LoVo (cell line): Measurements from ENCODE around the gene SKIC8.
"Not testable (repeated sequence)": the region's sequence is repeated elsewhere in the genome, so short reads cannot be mapped to it uniquely, and the experiment has no call there.

Source experiments
- DNase-seq: peaks from one replicate; pipeline ENCODE4 v3.0.0-alpha.2; 2016; ENCODE audit warnings: low spot score

Gene SKIC8

DNA sequence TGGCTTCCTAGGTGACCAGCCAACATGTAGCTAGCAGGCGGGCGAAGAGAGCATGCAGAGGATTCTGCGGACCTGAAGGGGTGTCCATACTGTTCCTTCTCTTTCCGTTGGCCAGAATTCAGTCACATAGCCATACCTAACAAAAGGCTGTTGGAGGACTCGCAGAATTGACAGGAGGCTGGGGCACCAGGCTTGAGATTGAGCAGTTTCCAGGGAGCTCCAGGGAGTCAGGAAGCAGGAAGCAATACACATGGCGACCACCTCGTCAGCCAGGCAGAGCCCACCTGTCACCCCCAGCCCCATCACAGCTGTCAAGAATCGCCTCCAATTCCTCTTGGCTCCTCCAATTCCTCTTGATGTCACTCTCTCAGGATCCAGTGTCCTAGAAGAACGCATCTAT, 48.3 kb downstream of the SKIC8 start:
- DNase-seq, result no peak

DNA sequence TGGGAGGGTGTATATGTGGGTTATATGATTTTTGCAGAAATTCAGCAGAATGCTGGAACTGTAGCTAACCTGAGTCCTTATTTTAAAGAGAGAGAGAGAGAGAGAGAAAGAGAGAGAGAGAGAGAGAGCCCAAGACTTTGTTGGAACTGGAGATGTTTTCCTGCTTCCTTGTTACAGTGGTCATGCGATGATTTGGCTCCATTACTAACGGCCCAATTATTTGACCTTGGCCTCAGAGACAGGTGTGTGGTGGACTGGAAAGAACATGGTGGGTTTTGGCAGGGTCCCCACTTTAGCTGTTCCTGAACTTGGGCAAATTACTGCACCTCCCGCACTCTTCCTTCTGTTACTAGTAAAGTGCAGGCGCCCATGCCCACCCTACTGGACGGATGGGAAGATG, 50.3 kb downstream of the SKIC8 start:
- DNase-seq, result no peak

DNA sequence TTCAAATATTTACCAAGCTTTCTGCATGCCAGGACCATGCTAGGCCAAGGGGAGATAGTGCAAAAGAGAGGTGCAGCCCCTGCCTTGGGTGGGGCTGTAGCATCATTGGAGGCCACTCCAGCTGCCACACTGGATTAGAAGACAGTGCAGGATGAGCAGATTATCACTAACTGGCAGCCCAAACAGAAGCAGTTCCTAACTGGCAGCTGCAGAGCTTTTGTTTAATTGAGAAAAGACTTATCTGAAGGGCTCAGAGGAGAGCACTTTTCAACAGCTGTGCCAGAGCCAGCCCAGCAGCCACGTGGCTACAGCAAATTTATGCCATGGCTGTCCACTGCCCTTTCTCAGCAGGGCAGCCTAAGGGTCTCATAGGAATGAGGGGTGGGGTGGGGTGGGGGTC, 51.5 kb downstream of the SKIC8 start:
- no peak for DNase-seq

DNA sequence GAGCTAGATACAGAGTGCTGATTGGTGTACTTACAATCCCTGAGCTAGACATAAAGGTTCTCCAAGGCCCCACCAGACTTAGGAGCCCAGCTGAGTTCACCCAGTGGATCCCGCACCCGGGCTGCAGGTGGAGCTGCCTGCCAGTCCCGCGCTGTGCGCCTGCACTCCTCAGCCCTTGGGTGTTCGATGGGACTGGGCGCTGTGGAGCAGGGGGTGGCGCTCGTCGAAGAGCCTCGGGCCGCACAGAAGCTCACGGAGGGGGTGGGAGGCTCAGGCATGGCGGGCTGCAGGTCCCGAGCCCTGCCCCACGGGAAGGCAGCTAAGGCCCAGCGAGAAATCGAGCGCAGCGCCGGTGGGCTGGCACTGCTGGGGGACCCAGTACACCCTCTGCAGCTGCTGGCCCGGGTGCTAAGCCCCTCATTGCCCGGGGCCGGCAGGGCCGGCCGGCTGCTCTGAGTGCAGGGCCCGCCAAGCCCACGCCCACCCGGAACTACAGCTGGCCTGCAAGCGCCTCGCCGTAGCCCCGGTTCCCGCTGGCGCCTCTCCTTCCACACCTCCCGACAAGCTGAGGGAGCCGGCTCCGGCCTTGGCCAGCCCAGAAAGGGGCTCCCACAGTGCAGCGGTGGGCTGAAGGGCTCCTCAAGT, 53.3 kb downstream of the SKIC8 start:
- DNase-seq, result not testable (repeated sequence)

DNA sequence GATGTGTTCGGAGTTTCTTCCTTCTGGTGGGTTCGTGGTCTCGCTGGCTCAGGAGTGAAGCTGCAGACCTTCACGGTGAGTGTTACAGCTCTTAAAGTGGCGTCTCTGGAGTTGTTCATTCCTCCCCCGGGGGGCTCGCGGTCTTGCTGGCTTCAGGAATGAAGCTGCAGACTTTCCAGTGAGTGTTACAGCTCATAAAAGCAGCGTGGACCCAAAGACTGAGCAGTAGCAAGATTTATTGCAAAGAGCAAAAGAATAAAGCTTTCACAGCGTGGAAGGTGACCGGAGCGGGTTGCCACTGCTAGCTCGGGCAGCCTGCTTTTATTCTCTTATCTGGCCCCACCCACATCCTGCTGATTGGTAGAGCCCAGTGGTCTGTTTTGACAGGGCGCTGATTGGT, 54.0 kb downstream of the SKIC8 start:
- DNase-seq, result not testable (repeated sequence)

DNA sequence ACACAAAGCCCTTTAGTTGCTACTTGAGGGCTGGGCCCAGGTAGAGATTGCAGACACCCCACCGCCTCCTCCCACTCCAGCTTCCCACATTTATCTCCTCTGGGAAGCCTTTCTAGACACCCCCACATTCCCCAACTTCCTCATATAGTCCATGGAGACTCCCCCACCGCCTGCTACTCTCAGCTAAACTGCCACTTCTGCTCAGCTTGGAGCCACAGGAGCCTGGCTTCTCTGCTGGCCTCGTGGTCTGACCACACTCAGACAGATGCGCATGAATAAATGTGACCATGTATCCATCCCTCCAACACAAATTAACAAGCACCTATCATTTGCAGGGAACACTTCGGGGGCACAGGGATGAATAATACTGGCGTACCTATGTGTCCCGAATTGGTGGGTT, 54.5 kb downstream of the SKIC8 start:
- DNase-seq, result no peak

DNA sequence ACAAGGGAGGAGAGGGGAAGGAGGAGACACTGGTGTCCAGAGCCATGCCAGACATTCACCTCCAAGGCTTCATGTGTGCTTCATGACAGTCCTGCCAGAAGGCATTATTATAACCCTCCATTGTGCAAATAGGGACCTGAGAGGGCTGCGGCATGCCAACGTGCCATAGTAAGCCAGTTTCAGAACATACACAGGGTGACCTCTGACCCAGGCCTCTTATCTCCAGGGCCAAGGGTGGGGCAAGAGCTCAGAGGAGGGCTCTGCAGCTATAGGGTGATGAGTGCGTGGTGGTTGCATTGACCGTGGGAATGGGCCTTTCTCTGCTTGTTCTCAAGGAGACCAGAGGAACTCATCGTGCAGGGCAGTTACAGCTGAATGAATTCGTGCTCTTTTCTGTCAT, 55.3 kb downstream of the SKIC8 start:
- peak; percentile 22 for DNase-seq

DNA sequence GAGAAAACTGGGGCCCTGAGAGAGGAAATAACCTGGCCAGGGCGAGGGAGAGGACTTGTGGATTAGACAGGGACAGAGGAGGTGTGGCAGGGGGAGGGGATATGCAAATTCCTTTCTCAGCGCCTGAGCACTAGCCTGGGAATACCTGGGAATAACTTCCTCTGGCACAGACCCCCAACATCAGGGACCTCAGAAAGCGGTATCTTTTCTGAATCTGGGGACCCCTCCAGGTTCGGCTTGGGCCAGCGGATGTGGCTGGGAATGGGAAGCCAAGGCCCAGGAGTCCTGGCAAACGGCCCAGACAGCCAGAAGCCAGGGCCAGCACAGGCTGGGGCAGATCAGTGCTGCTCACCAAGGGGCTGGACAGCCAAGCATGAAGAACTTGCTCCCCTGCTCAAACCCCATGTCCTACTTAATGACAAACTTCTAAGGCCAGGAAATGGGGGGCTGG, 55.9 kb downstream of the SKIC8 start:
- no peak for DNase-seq

DNA sequence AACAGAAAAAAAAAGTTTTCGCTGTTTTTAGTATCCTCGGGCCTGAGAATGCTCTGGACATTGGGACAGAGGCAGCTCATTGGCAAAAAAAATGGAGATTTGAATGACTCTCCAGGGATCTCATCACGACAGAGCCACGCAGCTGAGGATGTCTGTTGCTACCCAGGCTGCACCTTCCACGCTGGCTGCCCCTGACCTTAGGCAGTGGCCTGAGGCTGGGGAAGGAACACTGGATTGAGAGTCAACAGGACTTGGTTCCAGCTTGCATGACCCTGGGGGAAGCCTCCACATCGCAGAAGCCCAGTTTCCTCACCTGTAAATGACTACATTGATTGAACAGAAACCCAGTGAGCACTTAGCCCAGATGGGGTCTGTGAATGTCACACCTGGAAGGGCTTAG, 56.4 kb downstream of the SKIC8 start:
- DNase-seq, result no peak

DNA sequence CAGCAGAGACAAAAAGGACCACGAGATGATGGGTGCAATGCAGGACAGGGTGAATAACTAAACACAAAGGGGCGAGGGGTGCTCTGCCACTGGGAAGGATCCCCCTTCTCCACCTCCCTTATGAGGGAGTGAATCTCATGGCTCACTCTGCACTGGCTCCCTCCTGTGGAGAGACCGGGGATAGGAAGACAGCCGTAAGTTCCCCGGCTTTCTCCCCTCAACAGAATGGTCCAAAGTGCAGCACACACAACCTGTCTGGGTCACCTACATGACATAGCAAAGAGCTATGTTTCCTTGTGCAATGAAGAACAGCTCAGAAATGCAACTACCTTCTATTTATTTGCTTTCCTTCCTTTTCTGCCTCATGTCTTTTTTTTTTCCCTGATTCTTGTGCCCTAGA, 57.3 kb downstream of the SKIC8 start:
- DNase-seq, result no peak

DNA sequence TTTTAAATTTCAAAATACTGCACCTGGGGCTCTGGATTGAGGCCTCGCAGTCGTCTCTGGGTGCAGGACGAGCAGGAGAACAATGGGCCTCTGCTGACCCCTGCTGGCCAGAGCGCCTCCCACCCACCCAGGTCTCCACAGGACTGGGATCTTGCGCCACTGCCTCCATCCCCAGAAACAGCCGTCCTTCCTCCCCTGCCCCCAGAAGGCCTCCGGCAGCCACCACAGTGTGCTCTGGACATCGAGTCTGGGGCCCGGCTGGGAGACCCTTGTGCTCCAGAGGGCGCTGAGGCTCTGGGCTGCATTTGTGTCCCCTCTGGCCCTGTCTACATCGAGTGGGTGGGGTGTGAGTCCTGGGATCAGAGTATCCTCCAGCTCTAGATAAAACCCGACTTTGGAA, 58.4 kb downstream of the SKIC8 start:
- peak; percentile 87 for DNase-seq

DNA sequence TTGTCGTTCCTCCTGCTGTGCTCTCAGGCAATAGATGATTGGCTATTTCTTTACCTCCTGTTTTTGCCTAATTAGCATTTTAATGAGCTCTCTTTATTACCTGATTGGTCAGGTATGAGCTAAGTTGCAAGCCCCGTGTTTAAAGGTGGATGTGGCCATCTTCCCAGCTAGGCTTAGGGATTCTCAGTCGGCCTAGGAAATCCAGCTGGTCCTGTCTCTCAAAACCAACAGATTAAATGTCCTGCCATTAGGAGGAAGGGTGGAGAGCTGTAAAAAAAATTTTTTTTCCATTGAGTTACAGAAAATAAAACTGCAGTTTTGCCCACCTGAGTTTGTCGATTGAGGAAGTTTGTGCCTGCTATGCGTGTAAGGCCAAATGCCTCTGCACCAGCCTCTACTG, 59.6 kb downstream of the SKIC8 start:
- DNase-seq, result no peak

DNA sequence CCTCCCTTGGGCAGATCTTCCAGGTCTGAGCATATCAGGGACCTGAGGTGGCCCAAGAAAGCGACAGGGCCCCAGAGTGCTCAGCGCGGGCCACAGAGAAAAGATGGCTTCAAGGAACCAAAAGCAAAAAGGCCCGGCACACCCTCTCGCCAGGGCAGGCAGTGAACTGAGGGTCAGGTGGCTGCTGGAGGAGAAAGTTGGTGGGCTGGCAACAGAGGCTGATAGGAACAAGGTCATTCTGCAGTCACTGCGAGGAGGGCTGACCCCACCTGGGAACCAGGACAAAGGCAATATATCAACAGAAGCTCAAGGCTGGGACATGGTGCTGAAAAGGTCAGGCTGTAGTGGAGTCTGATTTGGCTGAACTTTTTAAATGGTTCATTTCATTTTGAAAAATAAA, 62.3 kb downstream of the SKIC8 start:
- DNase-seq, result no peak

DNA sequence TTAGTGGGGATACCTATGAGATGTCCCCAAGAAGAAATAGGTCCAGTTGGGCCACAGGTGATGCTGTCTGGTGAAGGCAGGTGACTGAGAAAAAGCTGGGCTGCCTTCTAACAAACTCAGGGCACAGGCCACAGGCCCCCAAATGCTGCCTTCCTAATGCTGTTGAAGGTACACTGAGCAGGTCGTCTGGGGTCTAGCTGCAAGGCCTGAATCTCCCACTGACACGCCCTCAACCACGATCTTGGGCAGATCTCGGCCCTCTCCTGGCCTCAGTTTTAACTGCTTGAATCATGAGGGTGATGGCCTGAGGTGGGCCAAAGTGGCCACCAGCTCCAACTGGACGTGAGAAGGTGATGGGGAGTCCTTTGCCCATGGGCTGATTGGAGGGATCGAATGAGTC, 62.9 kb downstream of the SKIC8 start:
- no peak for DNase-seq

DNA sequence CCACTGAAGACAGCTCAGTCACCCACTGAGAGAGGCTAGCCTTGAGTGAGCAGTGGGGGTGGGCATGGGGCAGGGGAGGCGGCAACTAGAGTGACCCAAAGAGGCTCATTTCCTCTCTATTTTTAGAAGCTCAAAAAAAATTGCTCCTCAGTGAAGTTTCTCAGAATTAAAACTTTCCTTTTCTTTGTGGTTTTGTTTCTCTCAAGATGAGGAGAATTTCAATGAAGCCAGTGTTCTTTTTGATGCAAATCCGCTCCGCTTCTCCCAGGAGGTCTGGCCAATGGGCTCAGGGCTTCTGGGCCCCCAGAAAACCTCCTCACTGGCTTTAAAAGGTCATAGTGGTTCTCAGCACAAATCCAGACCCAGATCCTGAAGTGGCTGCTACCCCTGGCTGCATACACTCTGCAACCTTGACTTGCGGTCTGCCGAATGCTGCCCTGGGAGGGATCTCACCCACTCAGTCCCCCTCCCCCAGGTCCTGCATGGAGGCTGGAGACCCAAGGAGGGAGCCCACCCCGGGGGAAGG, 64.8 kb downstream of the SKIC8 start, which contains the start of gene ACSBG1:
TSS of gene ACSBG1 (minus strand) at position 51 of the 526 bp plus-strand sequence. CDS start 64 bp downstream, outside the sequence.
- no peak for DNase-seq

DNA sequence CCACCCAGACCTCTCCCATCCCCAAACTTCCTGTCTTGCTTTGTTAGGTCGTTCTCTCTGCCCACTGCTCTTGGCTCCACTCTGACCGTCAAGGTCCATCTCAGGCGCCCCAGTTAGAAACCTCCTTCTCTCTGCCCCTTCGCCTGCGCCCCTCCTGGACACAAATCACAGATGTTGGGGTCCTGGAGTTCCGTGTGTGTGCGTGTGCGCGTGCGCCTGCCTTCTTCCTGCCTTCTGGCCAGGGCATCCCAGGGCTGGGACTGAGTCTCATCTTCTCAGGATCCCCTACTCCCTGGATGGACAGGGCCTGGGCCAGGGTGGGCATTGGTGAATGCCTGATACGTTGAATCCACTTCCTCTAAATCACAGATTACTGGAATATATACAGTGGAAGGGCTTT, 65.9 kb downstream of the SKIC8 start:
- DNase-seq, result no peak
